KMS-11 (cell line): ENCODE results near the gene ACVR1.

Source experiments
- H2AFZ ChIP-seq: fragments of 200-600 bp; sonication (generic); 2 replicates; pipeline ENCODE4 v1.6.1; 2016; ENCODE audit warnings: antibody characterized with exemption, mixed run types, low read depth
- H3K27ac ChIP-seq: fragments of 200-600 bp; sonication (generic); 2 replicates; pipeline ENCODE4 v1.6.1; 2016; ENCODE audit warnings: mild to moderate bottlenecking, mixed run types
- H3K27me3 ChIP-seq: fragments of 200-600 bp; sonication (generic); 2 replicates; pipeline ENCODE4 v1.6.1; 2017; ENCODE audit warnings: mild to moderate bottlenecking, low read depth, mixed run types, moderate library complexity; ENCODE audit not compliant: insufficient read depth
- H3K36me3 ChIP-seq: fragments of 200-600 bp; sonication (generic); 2 replicates; pipeline ENCODE4 v1.6.1; 2017; ENCODE audit warnings: mild to moderate bottlenecking, mixed run types; ENCODE audit not compliant: insufficient read depth
- H3K4me1 ChIP-seq: fragments of 200-600 bp; sonication (generic); 2 replicates; pipeline ENCODE4 v1.6.1; 2016; ENCODE audit warnings: mild to moderate bottlenecking, low read depth, mixed run types; ENCODE audit not compliant: poor library complexity, severe bottlenecking
- H3K4me2 ChIP-seq: fragments of 200-600 bp; sonication (generic); 2 replicates; pipeline ENCODE4 v1.7.0; 2016; ENCODE audit warnings: mild to moderate bottlenecking, mixed run types
- H3K4me3 ChIP-seq: fragments of 200-600 bp; sonication (generic); IDR thresholded peaks from 2 replicates; pipeline ENCODE4 v1.6.1; 2017; ENCODE audit warnings: low read depth, low read length, mixed read lengths; ENCODE audit not compliant: insufficient read depth
- H3K79me2 ChIP-seq: fragments of 200-600 bp; sonication (generic); 2 replicates; pipeline ENCODE4 v1.6.1; 2016; ENCODE audit warnings: low read depth, mixed run types; ENCODE audit not compliant: insufficient read depth
- H3K9ac ChIP-seq: fragments of 200-600 bp; sonication (generic); 2 replicates; pipeline ENCODE4 v1.6.1; 2016; ENCODE audit warnings: mild to moderate bottlenecking, mixed run types
- H4K20me1 ChIP-seq: fragments of 200-600 bp; sonication (generic); 2 replicates; pipeline ENCODE4 v1.6.1; 2016; ENCODE audit warnings: mild to moderate bottlenecking, mixed run types; ENCODE audit not compliant: insufficient read depth
- CTCF ChIP-seq: fragments of 200-600 bp; sonication (generic); conservative IDR thresholded peaks from 2 replicates; pipeline ENCODE4 v1.6.1; 2017; ENCODE audit warnings: low read depth, mild to moderate bottlenecking, antibody characterized with exemption, low read length, moderate library complexity, mixed read lengths

The ACVR1 gene

GRCh38 chr2:157806426-157807077 is 69.6 kb downstream of the ACVR1 start:
- H3K9ac ChIP-seq, result no peak overlapping the region
- H3K27ac ChIP-seq, result no peak overlapping the region
- no peaks in the 10 kb centered on the region for H3K27me3 ChIP-seq
- H3K79me2 ChIP-seq, result no peaks in the 10 kb centered on the region
- H3K4me2 ChIP-seq, result no peak overlapping the region
- no peaks in the 10 kb centered on the region for H4K20me1 ChIP-seq
- H2AFZ ChIP-seq, result no peak overlapping the region
- no peak overlapping the region for H3K4me3 ChIP-seq
- no peaks in the 10 kb centered on the region for H3K4me1 ChIP-seq
- no peak for TF ChIP-seq CTCF
- H3K36me3 ChIP-seq, result no peaks in the 10 kb centered on the region

- H3K4me1 ChIP-seq, result no peaks in the 10 kb centered on the region
Measured at GRCh38 chr2:157805519-157805918, 70.6 kb downstream of the ACVR1 start.

GRCh38 chr2:157804355-157804754 is 71.8 kb downstream of the ACVR1 start:
- Histone ChIP-seq H3K4me1 (no peaks in the 10 kb centered on the region), H3K4me2 (no peak overlapping the region), H4K20me1 (no peaks in the 10 kb centered on the region), H3K27me3 (no peaks in the 10 kb centered on the region), H3K9ac (no peak overlapping the region), H3K4me3 (no peak overlapping the region), H3K27ac (no peak overlapping the region), H3K79me2 (no peaks in the 10 kb centered on the region), H3K36me3 (no peaks in the 10 kb centered on the region), H2AFZ (no peak overlapping the region)
- no peak for TF ChIP-seq CTCF

More at GRCh38 chr2:157805519-157805918, 70.6 kb downstream of the ACVR1 start:
- no peaks in the 10 kb centered on the region for H3K79me2 ChIP-seq
- H3K9ac ChIP-seq, result no peak overlapping the region
- no peaks in the 10 kb centered on the region for H3K36me3 ChIP-seq
- H4K20me1 ChIP-seq, result no peaks in the 10 kb centered on the region
- no peak overlapping the region for H3K4me3 ChIP-seq
- TF ChIP-seq CTCF, result no peak
- no peaks in the 10 kb centered on the region for H3K27me3 ChIP-seq
- H3K4me2 ChIP-seq, result no peak overlapping the region
- H2AFZ ChIP-seq, result no peak overlapping the region
- no peak overlapping the region for H3K27ac ChIP-seq

GRCh38 chr2:157803952-157804351 is 72.2 kb downstream of the ACVR1 start:
- H3K4me3 ChIP-seq, result no peak overlapping the region
- no peak overlapping the region for H3K9ac ChIP-seq
- no peaks in the 10 kb centered on the region for H3K36me3 ChIP-seq
- TF ChIP-seq CTCF, result no peak
- no peak overlapping the region for H3K27ac ChIP-seq
- no peaks in the 10 kb centered on the region for H4K20me1 ChIP-seq
- H3K4me1 ChIP-seq, result no peaks in the 10 kb centered on the region
- H3K79me2 ChIP-seq, result no peaks in the 10 kb centered on the region
- no peak overlapping the region for H2AFZ ChIP-seq
- no peak overlapping the region for H3K4me2 ChIP-seq
- H3K27me3 ChIP-seq, result no peaks in the 10 kb centered on the region
